ENCODE measurements around the gene IRX4. TPM values are rescaled to one million over a fixed set of nuclear protein-coding genes. Genes with fewer than 3 reads are reported as not detected.

Gene IRX4
- total and polyA plus RNA-seq, 2 of the 4 experiments (the other 2 are of a cell fraction) = not detected

DNA sequence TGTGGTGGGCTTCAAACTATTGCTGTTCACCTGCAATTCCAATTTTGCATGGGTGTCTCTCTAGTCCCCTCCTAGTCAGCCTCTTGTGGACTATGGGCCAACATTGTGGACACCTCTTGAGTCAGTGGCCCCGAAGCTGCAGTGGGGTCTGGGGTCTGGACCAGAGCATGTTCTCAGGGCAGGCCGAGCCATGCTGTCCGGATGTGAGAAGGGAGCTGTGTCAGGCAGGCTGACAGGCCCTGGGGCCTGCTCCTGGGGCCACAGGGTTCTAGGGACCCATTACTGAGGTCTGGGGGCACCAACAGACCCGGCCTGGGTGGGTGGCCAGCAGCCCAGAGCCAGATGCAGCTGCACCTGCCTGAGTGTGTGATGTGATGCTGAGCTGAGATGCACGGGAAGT is 16.5 kb upstream of the IRX4 start:
- no peak overlapping the region for H4K8ac ChIP-seq (ENCODE audit: low read depth in 2 of 2, low read length in 2 of 2)
- DNase-seq = no peak
- no peak overlapping the region for H3K4ac ChIP-seq (ENCODE audit: low read depth, low read length)
- H3K36me3 ChIP-seq (ENCODE audit: control insufficient read depth, insufficient read depth, low read length) = no peaks in the 10 kb centered on the region
- H3K9ac ChIP-seq (ENCODE audit: low read depth, low read length) = no peak overlapping the region
- in situ Hi-C loops (cut with MboI; ENCODE audit: low sequenced_read_pairs) = no loop called here
- no peak overlapping the region for H2AK9ac ChIP-seq (replicated peaks; ENCODE audit: low read depth, low read length, poor library complexity)
- no peak overlapping the region for H2AK5ac ChIP-seq (ENCODE audit: low read depth, low read length)
- no peak for ATAC-seq (ENCODE audit: low read depth)
- intact Hi-C loops (cut with micrococcal nuclease) = no loop called here
- H3K27me3 ChIP-seq (ENCODE audit: control insufficient read depth, insufficient read depth, low read length) = peaks cover 16% of the 10 kb centered on the region
- no peaks in the 10 kb centered on the region for H3K9me3 ChIP-seq (ENCODE audit: control insufficient read depth, insufficient read depth, low read length)
- H4K5ac ChIP-seq (ENCODE audit: low read depth, low read length) = no peak overlapping the region
- H4K20me1 ChIP-seq (ENCODE audit: insufficient read depth, low read length) = no peaks in the 10 kb centered on the region
- no peak overlapping the region for H3K56ac ChIP-seq (ENCODE audit: extremely low read depth, insufficient read depth, low read length)
- H3K4me2 ChIP-seq (ENCODE audit: low read depth, low read length) = no peak overlapping the region
- dilution Hi-C loops (cut with HindIII; ENCODE audit: low sequenced_read_pairs, unreplicated experiment) = no loop called here
- H3K18ac ChIP-seq (ENCODE audit: low read depth, low read length) = no peak overlapping the region
- ChIA-PET CTCF (no interaction called here), POLR2A (ENCODE audit: unreplicated experiment) (no interaction called here)
- no peaks in the 10 kb centered on the region for H3K9me1 ChIP-seq (ENCODE audit: insufficient read depth, low read length)
- no peak overlapping the region for H4K91ac ChIP-seq (ENCODE audit: insufficient read depth, low read depth, low read length)
- WGBS, 2 experiments (ENCODE audit: extremely low coverage in 2 of 2, insufficient read length in 1 of 2) = 86% methylated on average over 1 of the region's 5 CpGs; no CpG with 5 or more reads in 1 of the 2 experiments
- no peaks in the 10 kb centered on the region for H3K4me1 ChIP-seq (ENCODE audit: control insufficient read depth, insufficient read depth, low read length)
- H3K79me1 ChIP-seq (ENCODE audit: low read depth in 1 of 2, low read length in 2 of 2) = no peaks in the 10 kb centered on the region
- H3K4me3 ChIP-seq (ENCODE audit: insufficient read depth, low read depth, low read length) = no peak overlapping the region
- H3K23ac ChIP-seq (ENCODE audit: low read depth, low read length) = no peak overlapping the region
- H3K27ac ChIP-seq (ENCODE audit: insufficient read depth, low read length) = no peak overlapping the region
- no peak overlapping the region for H3K14ac ChIP-seq (replicated peaks; ENCODE audit: low read depth, low read length)
- no peak for TF ChIP-seq RAD21 (IDR thresholded peaks at IDR 0.05; ENCODE audit: low read length)
- TF ChIP-seq, protein P1, sequence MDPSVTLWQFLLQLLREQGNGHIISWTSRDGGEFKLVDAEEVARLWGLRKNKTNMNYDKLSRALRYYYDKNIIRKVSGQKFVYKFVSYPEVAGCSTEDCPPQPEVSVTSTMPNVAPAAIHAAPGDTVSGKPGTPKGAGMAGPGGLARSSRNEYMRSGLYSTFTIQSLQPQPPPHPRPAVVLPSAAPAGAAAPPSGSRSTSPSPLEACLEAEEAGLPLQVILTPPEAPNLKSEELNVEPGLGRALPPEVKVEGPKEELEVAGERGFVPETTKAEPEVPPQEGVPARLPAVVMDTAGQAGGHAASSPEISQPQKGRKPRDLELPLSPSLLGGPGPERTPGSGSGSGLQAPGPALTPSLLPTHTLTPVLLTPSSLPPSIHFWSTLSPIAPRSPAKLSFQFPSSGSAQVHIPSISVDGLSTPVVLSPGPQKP (IDR thresholded peaks at IDR 0.05; ENCODE audit: borderline replicate concordance, low read depth, low read length) = no peak
- no TSS peak for BruUV-seq (replicated peaks)
- no peak overlapping the region for H2BK20ac ChIP-seq (ENCODE audit: low read depth, low read length)
- no peak overlapping the region for H2AFZ ChIP-seq (replicated peaks; ENCODE audit: low read length, poor library complexity)
- no peak overlapping the region for H2BK120ac ChIP-seq (ENCODE audit: low read depth, low read length)
- H2BK15ac ChIP-seq (ENCODE audit: low read depth, low read length) = no peak overlapping the region
- no peak overlapping the region for H2BK5ac ChIP-seq (ENCODE audit: low read depth, low read length, poor library complexity, severe bottlenecking)
